HepG2 (cell line): ENCODE measurements around the gene PEMT. TPM values are rescaled to one million over a fixed set of nuclear protein-coding genes. Genes with fewer than 3 reads are reported as not detected.

Experiments used
- CBFB ChIP-seq: sonication (generic); formaldehyde crosslinking; IDR thresholded peaks from 2 replicates; pipeline ENCODE4 v1.4.0; 2020; ENCODE audit warnings: missing genetic modification reagents
- ELF4 ChIP-seq: sonication (generic); formaldehyde crosslinking; IDR thresholded peaks from 2 replicates; pipeline ENCODE4 v1.5.0; 2020; ENCODE audit warnings: missing genetic modification reagents, mild to moderate bottlenecking, moderate library complexity, borderline replicate concordance
- ESRRA ChIP-seq: sonication (generic); formaldehyde crosslinking; IDR thresholded peaks from 2 replicates; pipeline ENCODE4 v1.5.1; 2020; ENCODE audit warnings: mild to moderate bottlenecking, low read depth, missing genetic modification reagents
- FOXK2 ChIP-seq: fragments of 450-650 bp; IDR thresholded peaks from 2 replicates; pipeline ENCODE4 v1.6.1; 2016
- GATAD2A ChIP-seq: IDR thresholded peaks from 2 replicates; pipeline ENCODE4 v1.6.1; 2016
- HOXA9 ChIP-seq: sonication (generic); formaldehyde crosslinking; IDR thresholded peaks from 2 replicates; pipeline ENCODE4 v1.8.1; 2022; ENCODE audit warnings: missing genetic modification reagents, mild to moderate bottlenecking, moderate library complexity, borderline replicate concordance
- IKZF1 ChIP-seq: fragments of 450-650 bp; IDR thresholded peaks from 2 replicates; pipeline ENCODE4 v1.7.1; 2016
- JUN ChIP-seq: sonication (generic); formaldehyde crosslinking; IDR thresholded peaks from 2 replicates; pipeline ENCODE4 v1.4.0; 2020; ENCODE audit warnings: mild to moderate bottlenecking, missing genetic modification reagents
- MTA3 ChIP-seq: sonication (generic); formaldehyde crosslinking; IDR thresholded peaks from 2 replicates; pipeline ENCODE4 v1.4.0; 2020; ENCODE audit warnings: missing genetic modification reagents
- NCOR1 ChIP-seq: fragments of 200-600 bp; sonication (generic); IDR thresholded peaks from 2 replicates; pipeline ENCODE4 v1.7.0; 2017; ENCODE audit warnings: antibody characterized with exemption, low read length, borderline replicate concordance
- NFE2L2 ChIP-seq: fragments of 150-350 bp; IDR thresholded peaks from 2 replicates; pipeline ENCODE4 v1.6.1; 2014; ENCODE audit warnings: low read length
- PAF1 ChIP-seq: IDR thresholded peaks from 2 replicates; pipeline ENCODE4 v1.6.1; 2016; ENCODE audit warnings: missing genetic modification reagents, missing compliant biosample characterization
- RBM22 ChIP-seq: fragments of 200-400 bp; formaldehyde crosslinking; optimal IDR thresholded peaks from 2 replicates; pipeline ENCODE3; 2017; ENCODE audit warnings: mild to moderate bottlenecking, low read length, moderate library complexity
- REL ChIP-seq: sonication (generic); formaldehyde crosslinking; conservative IDR thresholded peaks from 2 replicates; pipeline ENCODE4 v1.8.0; 2022; ENCODE audit warnings: mild to moderate bottlenecking, missing genetic modification reagents, moderate library complexity
- SKIL ChIP-seq: sonication (generic); formaldehyde crosslinking; IDR thresholded peaks from 2 replicates; pipeline ENCODE4 v1.8.0; 2022; ENCODE audit warnings: missing genetic modification reagents, mild to moderate bottlenecking, moderate library complexity, borderline replicate concordance
- SMC3 ChIP-seq: IDR thresholded peaks from 2 replicates; pipeline ENCODE4 v1.6.1; 2011; ENCODE audit warnings: low read length, improper control_type of control experiment
- ZBTB26 ChIP-seq: IDR thresholded peaks from 2 replicates; pipeline ENCODE4 v1.6.1; 2016; ENCODE audit warnings: missing compliant biosample characterization, missing genetic modification reagents, borderline replicate concordance
- polyA plus RNA-seq, 8 experiments: library from polyadenylated mRNA; depleted of rRNA in 3 of 8; stranded (reverse) in 7 of 8; unstranded in 1 of 8; fragments of >200 nt; fragmentation: Illumina TruSeq in 4 of 8; extraction: Trizol in 4 of 8; gene quantifications; 2 replicates each; pipeline versions ENCODE4 v1.2.1 to v1.2.3, GENCODE V29; 2011 to 2016; ENCODE audit warnings: low read depth in 4 of 8, missing spikeins in 1 of 8, mixed read lengths in 1 of 8; ENCODE audit not compliant: insufficient read depth in 1 of 8
- total RNA-seq, 5 experiments: library from RNA; depleted of rRNA; stranded (reverse); fragments of >200 nt; fragmentation: Illumina TruSeq; extraction: Trizol; gene quantifications; 2 replicates each; pipeline ENCODE4 v1.2.3, GENCODE V29; 2016; ENCODE audit warnings: low read depth in 1 of 5
- TF ChIP-seq, protein P1 (sequence below): sonication (generic); formaldehyde crosslinking; IDR thresholded peaks from 2 replicates; pipeline ENCODE4 v1.8.0; 2022; ENCODE audit warnings: mild to moderate bottlenecking, missing genetic modification reagents, moderate library complexity
- TF ChIP-seq, protein P2 (sequence below): sonication (generic); formaldehyde crosslinking; IDR thresholded peaks from 2 replicates; pipeline ENCODE4 v1.4.0; 2020; ENCODE audit warnings: missing genetic modification reagents
- TF ChIP-seq, protein P3 (sequence below): sonication (generic); formaldehyde crosslinking; IDR thresholded peaks from 2 replicates; pipeline ENCODE4 v1.5.0; 2020; ENCODE audit warnings: missing genetic modification reagents
- TF ChIP-seq, protein P4 (sequence below): sonication (generic); formaldehyde crosslinking; conservative IDR thresholded peaks from 2 replicates; pipeline ENCODE4 v1.4.0; 2020; ENCODE audit warnings: missing genetic modification reagents

PEMT gene
- total and polyA plus RNA-seq, 2 of the 13 experiments (the other 11 are each of a cell fraction or from before 2014, with no cell fraction given), result 31.7 to 43.6 TPM

DNA sequence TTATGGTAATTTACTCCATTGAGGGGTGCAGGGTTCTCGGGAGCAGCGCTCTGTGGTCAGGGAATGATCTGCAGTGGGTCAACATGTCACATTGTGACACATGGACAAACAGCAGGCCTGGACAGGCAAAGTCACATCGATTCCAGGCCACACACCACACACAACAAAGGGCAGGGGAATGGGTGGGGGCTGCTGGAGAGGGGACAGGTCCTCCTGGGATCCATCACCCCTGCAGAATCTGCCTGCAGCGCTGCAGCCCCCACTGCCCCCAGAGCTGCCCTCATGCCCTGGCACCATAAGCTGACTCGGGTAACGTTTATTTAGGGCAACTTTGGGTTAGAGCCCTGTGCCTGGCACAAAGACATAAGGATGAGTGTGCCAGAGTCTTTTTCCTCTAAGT is 9.1 kb downstream of the PEMT start (continued):
- no peak for TF ChIP-seq IKZF1
- TF ChIP-seq, protein P1, sequence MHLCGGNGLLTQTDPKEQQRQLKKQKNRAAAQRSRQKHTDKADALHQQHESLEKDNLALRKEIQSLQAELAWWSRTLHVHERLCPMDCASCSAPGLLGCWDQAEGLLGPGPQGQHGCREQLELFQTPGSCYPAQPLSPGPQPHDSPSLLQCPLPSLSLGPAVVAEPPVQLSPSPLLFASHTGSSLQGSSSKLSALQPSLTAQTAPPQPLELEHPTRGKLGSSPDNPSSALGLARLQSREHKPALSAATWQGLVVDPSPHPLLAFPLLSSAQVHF (CRISPR knock-in tag), result no peak
- TF ChIP-seq GATAD2A (CRISPR knock-in tag), result peak; percentile 33; the same call in 1 of the 2 replicates
- no peak for TF ChIP-seq FOXK2
- TF ChIP-seq JUN, result no peak
- TF ChIP-seq SMC3, result no peak
- no peak for TF ChIP-seq MTA3
- TF ChIP-seq RBM22, result no peak
- no peak for TF ChIP-seq ELF4
- no peak for TF ChIP-seq ESRRA (CRISPR knock-in tag)
- TF ChIP-seq SKIL (CRISPR knock-in tag), result no peak
- TF ChIP-seq REL (CRISPR knock-in tag), result no peak
- TF ChIP-seq CBFB (CRISPR knock-in tag), result no peak
- no peak for TF ChIP-seq PAF1
- no peak for TF ChIP-seq NFE2L2
- TF ChIP-seq NCOR1, result no peak
- TF ChIP-seq HOXA9 (CRISPR knock-in tag), result no peak
- TF ChIP-seq, protein P2, sequence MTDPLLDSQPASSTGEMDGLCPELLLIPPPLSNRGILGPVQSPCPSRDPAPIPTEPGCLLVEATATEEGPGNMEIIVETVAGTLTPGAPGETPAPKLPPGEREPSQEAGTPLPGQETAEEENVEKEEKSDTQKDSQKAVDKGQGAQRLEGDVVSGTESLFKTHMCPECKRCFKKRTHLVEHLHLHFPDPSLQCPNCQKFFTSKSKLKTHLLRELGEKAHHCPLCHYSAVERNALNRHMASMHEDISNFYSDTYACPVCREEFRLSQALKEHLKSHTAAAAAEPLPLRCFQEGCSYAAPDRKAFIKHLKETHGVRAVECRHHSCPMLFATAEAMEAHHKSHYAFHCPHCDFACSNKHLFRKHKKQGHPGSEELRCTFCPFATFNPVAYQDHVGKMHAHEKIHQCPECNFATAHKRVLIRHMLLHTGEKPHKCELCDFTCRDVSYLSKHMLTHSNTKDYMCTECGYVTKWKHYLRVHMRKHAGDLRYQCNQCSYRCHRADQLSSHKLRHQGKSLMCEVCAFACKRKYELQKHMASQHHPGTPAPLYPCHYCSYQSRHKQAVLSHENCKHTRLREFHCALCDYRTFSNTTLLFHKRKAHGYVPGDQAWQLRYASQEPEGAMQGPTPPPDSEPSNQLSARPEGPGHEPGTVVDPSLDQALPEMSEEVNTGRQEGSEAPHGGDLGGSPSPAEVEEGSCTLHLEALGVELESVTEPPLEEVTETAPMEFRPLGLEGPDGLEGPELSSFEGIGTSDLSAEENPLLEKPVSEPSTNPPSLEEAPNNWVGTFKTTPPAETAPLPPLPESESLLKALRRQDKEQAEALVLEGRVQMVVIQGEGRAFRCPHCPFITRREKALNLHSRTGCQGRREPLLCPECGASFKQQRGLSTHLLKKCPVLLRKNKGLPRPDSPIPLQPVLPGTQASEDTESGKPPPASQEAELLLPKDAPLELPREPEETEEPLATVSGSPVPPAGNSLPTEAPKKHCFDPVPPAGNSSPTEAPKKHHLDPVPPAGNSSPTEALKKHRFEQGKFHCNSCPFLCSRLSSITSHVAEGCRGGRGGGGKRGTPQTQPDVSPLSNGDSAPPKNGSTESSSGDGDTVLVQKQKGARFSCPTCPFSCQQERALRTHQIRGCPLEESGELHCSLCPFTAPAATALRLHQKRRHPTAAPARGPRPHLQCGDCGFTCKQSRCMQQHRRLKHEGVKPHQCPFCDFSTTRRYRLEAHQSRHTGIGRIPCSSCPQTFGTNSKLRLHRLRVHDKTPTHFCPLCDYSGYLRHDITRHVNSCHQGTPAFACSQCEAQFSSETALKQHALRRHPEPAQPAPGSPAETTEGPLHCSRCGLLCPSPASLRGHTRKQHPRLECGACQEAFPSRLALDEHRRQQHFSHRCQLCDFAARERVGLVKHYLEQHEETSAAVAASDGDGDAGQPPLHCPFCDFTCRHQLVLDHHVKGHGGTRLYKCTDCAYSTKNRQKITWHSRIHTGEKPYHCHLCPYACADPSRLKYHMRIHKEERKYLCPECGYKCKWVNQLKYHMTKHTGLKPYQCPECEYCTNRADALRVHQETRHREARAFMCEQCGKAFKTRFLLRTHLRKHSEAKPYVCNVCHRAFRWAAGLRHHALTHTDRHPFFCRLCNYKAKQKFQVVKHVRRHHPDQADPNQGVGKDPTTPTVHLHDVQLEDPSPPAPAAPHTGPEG, result no peak
- TF ChIP-seq, protein P3, sequence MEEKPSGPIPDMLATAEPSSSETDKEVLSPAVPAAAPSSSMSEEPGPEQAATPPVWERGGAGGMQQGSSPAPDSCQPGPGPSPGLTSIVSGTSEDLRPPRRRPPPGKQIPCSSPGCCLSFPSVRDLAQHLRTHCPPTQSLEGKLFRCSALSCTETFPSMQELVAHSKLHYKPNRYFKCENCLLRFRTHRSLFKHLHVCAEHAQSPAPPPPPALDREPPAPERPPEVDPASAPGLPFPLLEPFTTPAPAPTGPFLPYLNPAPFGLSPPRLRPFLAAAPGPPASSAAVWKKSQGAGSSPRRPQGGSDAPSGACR (CRISPR knock-in tag), result no peak
- TF ChIP-seq, protein P4, sequence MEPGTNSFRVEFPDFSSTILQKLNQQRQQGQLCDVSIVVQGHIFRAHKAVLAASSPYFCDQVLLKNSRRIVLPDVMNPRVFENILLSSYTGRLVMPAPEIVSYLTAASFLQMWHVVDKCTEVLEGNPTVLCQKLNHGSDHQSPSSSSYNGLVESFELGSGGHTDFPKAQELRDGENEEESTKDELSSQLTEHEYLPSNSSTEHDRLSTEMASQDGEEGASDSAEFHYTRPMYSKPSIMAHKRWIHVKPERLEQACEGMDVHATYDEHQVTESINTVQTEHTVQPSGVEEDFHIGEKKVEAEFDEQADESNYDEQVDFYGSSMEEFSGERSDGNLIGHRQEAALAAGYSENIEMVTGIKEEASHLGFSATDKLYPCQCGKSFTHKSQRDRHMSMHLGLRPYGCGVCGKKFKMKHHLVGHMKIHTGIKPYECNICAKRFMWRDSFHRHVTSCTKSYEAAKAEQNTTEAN (CRISPR knock-in tag), result no peak
- TF ChIP-seq ZBTB26 (CRISPR knock-in tag), result no peak
